NCI-H1092 (cell line): ENCODE measurements around the gene SQOR.

ENCODE experiments used
- DNase-seq: peaks from one replicate; lab custom pipeline; 2025; lab: John Stamatoyannopoulos, UW

SQOR gene

GRCh38 chr15:45660231-45660979 lies 25.6 kb downstream of the SQOR start:
- DNase-seq = no peak

GRCh38 chr15:45662375-45662774 lies 27.5 kb downstream of the SQOR start:
- DNase-seq = no peak

GRCh38 chr15:45664451-45664850 lies 29.6 kb downstream of the SQOR start:
- DNase-seq = no peak

- DNase-seq = no peak
These were observed 30.4 kb downstream of the SQOR start for GRCh38 chr15:45665261-45665660.

- no peak for DNase-seq
These were observed 31.5 kb downstream of the SQOR start for GRCh38 chr15:45666119-45666875.

GRCh38 chr15:45667002-45667401 lies 32.2 kb downstream of the SQOR start:
- DNase-seq = no peak

GRCh38 chr15:45668386-45668785 lies 33.6 kb downstream of the SQOR start:
- no peak for DNase-seq

GRCh38 chr15:45669422-45669821 lies 34.6 kb downstream of the SQOR start:
- DNase-seq = no peak

- DNase-seq = no peak
These were observed 35.3 kb downstream of the SQOR start for GRCh38 chr15:45670091-45670490.

GRCh38 chr15:45670511-45670910 lies 35.7 kb downstream of the SQOR start:
- DNase-seq = no peak

GRCh38 chr15:45674677-45675076 lies 39.8 kb downstream of the SQOR start:
- no peak for DNase-seq

GRCh38 chr15:45677797-45678196 lies 43.0 kb downstream of the SQOR start:
- no peak for DNase-seq

- no peak for DNase-seq
These were observed 43.8 kb downstream of the SQOR start for GRCh38 chr15:45678459-45679178.

- no peak for DNase-seq
These were observed 49.7 kb downstream of the SQOR start for GRCh38 chr15:45684533-45684932.

GRCh38 chr15:45689616-45690015 lies 54.8 kb downstream of the SQOR start:
- DNase-seq = no peak

- no peak for DNase-seq
These were observed 55.9 kb downstream of the SQOR start for GRCh38 chr15:45690581-45691260.

- no peak for DNase-seq
These were observed 66.3 kb downstream of the SQOR start for GRCh38 chr15:45701108-45701507.

GRCh38 chr15:45702041-45702440 lies 67.2 kb downstream of the SQOR start:
- DNase-seq = no peak

- no peak for DNase-seq
These were observed 69.0 kb downstream of the SQOR start for GRCh38 chr15:45703670-45704328.

GRCh38 chr15:45704329-45705249 lies 69.8 kb downstream of the SQOR start:
- no peak for DNase-seq
